DND-41 (cell line): ENCODE measurements around the gene RCAN1.

Experiments
- ATAC-seq: fragments of 200-7000 bp; cut with Tn5 transposase; 3 replicates; pipeline ENCODE4 v1.9.1; 2021; ENCODE audit warnings: low read depth; ENCODE audit not compliant: insufficient read depth
- DNase-seq: peaks from one replicate; pipeline ENCODE4 v3.0.0-alpha.2; 2020
- H2AFZ ChIP-seq: 2 replicates; pipeline ENCODE4 v1.6.0; 2012; ENCODE audit warnings: low read depth, low read length
- H3K27ac ChIP-seq: 2 replicates; pipeline ENCODE4 v1.5.1; 2012; ENCODE audit warnings: low read length, inconsistent platforms
- H3K27me3 ChIP-seq: fragments of 200-600 bp; sonication (generic); 2 replicates; pipeline ENCODE4 v1.6.0; 2012; ENCODE audit warnings: low read length, mild to moderate bottlenecking, inconsistent platforms; ENCODE audit not compliant: insufficient read depth, poor library complexity
- H3K36me3 ChIP-seq: 2 replicates; pipeline ENCODE4 v1.5.1; 2012; ENCODE audit warnings: low read length, inconsistent platforms; ENCODE audit not compliant: insufficient read depth
- H3K4me1 ChIP-seq: 2 replicates; pipeline ENCODE4 v1.5.1; 2012; ENCODE audit warnings: mild to moderate bottlenecking, low read length; ENCODE audit not compliant: insufficient read depth
- H3K4me2 ChIP-seq: 2 replicates; pipeline ENCODE4 v1.6.0; 2012; ENCODE audit warnings: mild to moderate bottlenecking, moderate library complexity, low read length, inconsistent platforms; ENCODE audit not compliant: insufficient read depth
- H3K4me3 ChIP-seq, 2 experiments: fragments of 200-600 bp in 1 of 2; shearing (Covaris generic) in 1 of 2; 2 replicates each; pipeline ENCODE4 v1.5.1; 2012 to 2016; ENCODE audit warnings: inconsistent platforms in 2 of 2, low read length in 2 of 2, mild to moderate bottlenecking in 2 of 2, low read depth in 1 of 2, moderate library complexity in 1 of 2
- H3K79me2 ChIP-seq: 2 replicates; pipeline ENCODE4 v1.6.0; 2012; ENCODE audit warnings: low read length, inconsistent platforms; ENCODE audit not compliant: insufficient read depth
- H3K9ac ChIP-seq: 2 replicates; pipeline ENCODE4 v1.6.0; 2012; ENCODE audit warnings: low read depth, mild to moderate bottlenecking, inconsistent platforms, low read length, moderate library complexity
- H3K9me3 ChIP-seq: 2 replicates; pipeline ENCODE4 v1.5.1; 2012; ENCODE audit warnings: low read length, moderate library complexity, mild to moderate bottlenecking, inconsistent platforms; ENCODE audit not compliant: insufficient read depth, severe bottlenecking
- H4K20me1 ChIP-seq: 2 replicates; pipeline ENCODE4 v1.6.0; 2012; ENCODE audit warnings: low read length; ENCODE audit not compliant: insufficient read depth
- EZH2 ChIP-seq: IDR thresholded peaks from 3 replicates; pipeline ENCODE4 v1.6.1; 2012; ENCODE audit warnings: borderline replicate concordance, low read depth, mild to moderate bottlenecking, moderate library complexity, low read length, inconsistent platforms; ENCODE audit not compliant: severe bottlenecking
- TF ChIP-seq, protein P1 (sequence below): IDR thresholded peaks from 2 replicates; pipeline ENCODE4 v1.5.1; 2012; ENCODE audit warnings: borderline replicate concordance, low read length, moderate library complexity, mild to moderate bottlenecking; ENCODE audit not compliant: poor library complexity, severe bottlenecking; ENCODE audit errors: extremely low read depth

Gene RCAN1

GRCh38 chr21:34593954-34594531 is 20.9 kb downstream of the RCAN1 start:
- Histone ChIP-seq H3K36me3 (peaks cover 11% of the 10 kb centered on the region; the same call in 1 of the 2 replicates), H3K4me3 (no peak overlapping the region), H3K9me3 (no peaks in the 10 kb centered on the region), H3K27ac (no peak overlapping the region), H3K4me2 (no peak overlapping the region), H3K9ac (no peak overlapping the region), H2AFZ (no peak overlapping the region), H3K4me1 (no peaks in the 10 kb centered on the region), H3K79me2 (peaks cover 87% of the 10 kb centered on the region), H3K27me3 (no peaks in the 10 kb centered on the region), H4K20me1 (peaks cover 47% of the 10 kb centered on the region)
- TF ChIP-seq, protein P1, sequence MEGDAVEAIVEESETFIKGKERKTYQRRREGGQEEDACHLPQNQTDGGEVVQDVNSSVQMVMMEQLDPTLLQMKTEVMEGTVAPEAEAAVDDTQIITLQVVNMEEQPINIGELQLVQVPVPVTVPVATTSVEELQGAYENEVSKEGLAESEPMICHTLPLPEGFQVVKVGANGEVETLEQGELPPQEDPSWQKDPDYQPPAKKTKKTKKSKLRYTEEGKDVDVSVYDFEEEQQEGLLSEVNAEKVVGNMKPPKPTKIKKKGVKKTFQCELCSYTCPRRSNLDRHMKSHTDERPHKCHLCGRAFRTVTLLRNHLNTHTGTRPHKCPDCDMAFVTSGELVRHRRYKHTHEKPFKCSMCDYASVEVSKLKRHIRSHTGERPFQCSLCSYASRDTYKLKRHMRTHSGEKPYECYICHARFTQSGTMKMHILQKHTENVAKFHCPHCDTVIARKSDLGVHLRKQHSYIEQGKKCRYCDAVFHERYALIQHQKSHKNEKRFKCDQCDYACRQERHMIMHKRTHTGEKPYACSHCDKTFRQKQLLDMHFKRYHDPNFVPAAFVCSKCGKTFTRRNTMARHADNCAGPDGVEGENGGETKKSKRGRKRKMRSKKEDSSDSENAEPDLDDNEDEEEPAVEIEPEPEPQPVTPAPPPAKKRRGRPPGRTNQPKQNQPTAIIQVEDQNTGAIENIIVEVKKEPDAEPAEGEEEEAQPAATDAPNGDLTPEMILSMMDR = no peak
- no peak for TF ChIP-seq EZH2
- ATAC-seq (no peak), DNase-seq (no peak)

DNA sequence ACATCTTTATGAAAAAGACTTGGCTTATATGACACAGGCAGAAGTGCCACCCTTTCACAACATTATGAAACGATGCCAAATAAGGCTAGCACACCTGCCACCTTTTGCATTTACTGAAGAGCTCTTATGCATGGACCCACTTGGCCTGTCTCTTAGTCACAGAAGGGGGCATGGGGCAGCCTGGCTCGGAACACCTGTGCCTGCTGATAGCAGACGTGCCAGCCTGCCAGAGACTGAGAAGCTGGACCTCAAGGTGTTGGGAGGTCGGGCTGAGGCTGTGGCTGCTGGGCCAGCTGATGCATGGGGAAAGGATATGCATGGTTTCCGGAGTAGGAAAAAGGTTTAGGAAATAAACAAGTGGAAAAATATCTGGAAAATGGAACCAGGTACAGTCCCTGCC is 21.5 kb downstream of the RCAN1 start:
- H3K36me3 ChIP-seq = peaks cover 15% of the 10 kb centered on the region; the same call in 1 of the 2 replicates
- ATAC-seq = no peak
- H3K79me2 ChIP-seq = peaks cover 85% of the 10 kb centered on the region
- peaks cover 47% of the 10 kb centered on the region for H4K20me1 ChIP-seq
- DNase-seq = no peak
- H2AFZ ChIP-seq = no peak overlapping the region
- no peaks in the 10 kb centered on the region for H3K4me1 ChIP-seq
- peaks cover 2% of the 10 kb centered on the region for H3K9me3 ChIP-seq
- no peak overlapping the region for H3K9ac ChIP-seq
- no peak for TF ChIP-seq EZH2
- TF ChIP-seq, protein P1 = no peak
- H3K27me3 ChIP-seq = no peaks in the 10 kb centered on the region
- no peak overlapping the region for H3K4me2 ChIP-seq
- no peak overlapping the region for H3K4me3 ChIP-seq
- no peak overlapping the region for H3K27ac ChIP-seq

- ATAC-seq (no peak), DNase-seq (no peak)
- no peak overlapping the region for H3K27ac ChIP-seq
- no peak overlapping the region for H3K4me2 ChIP-seq
- no peak overlapping the region for H3K9ac ChIP-seq
- peaks cover 5% of the 10 kb centered on the region for H3K9me3 ChIP-seq
- no peak overlapping the region for H3K4me3 ChIP-seq
- H3K27me3 ChIP-seq = no peaks in the 10 kb centered on the region
- H4K20me1 ChIP-seq = peaks cover 47% of the 10 kb centered on the region
- TF ChIP-seq EZH2 = no peak
- TF ChIP-seq, protein P1 = no peak
- no peak overlapping the region for H2AFZ ChIP-seq
- H3K4me1 ChIP-seq = no peaks in the 10 kb centered on the region
- peaks cover 86% of the 10 kb centered on the region for H3K79me2 ChIP-seq
- peaks cover 17% of the 10 kb centered on the region; the same call in 1 of the 2 replicates for H3K36me3 ChIP-seq
Measured at GRCh38 chr21:34592120-34592955, 22.6 kb downstream of the RCAN1 start.
